HEK293 (cell line): Measurements from ENCODE around the gene TPM1.

Experiments used
- CTCF ChIA-PET: fragments of 350-600 bp; formaldehyde crosslinking; extraction: SDS; loops from one replicate; lab custom pipeline; 2021; ENCODE audit warnings: antibody characterized with exemption; lab: Yijun Ruan, JAX
- POLR2A ChIA-PET: fragments of 300-600 bp; formaldehyde crosslinking; extraction: SDS; loops from one replicate; lab custom pipeline; 2020; ENCODE audit warnings: antibody characterized with exemption, inconsistent platforms; lab: Yijun Ruan, JAX
- H3K27ac ChIP-seq: fragments of 200-500 bp; sonication (Bioruptor generic); 2 replicates; pipeline ENCODE4 v1.5.1; 2014; ENCODE audit warnings: low read depth, low read length, control low read depth, inconsistent platforms; ENCODE audit errors: extremely low read depth
- H3K36me3 ChIP-seq, 2 experiments: fragments of 200-500 bp in 1 of 2; sonication (Bioruptor generic) in 1 of 2; 1 replicate in 1 of 2; 2 replicates in 1 of 2; pipeline ENCODE4 v1.5.1; 2014 to 2017; ENCODE audit warnings: inconsistent platforms in 2 of 2, low read length in 2 of 2; ENCODE audit not compliant: control insufficient read depth in 2 of 2, insufficient read depth in 1 of 2
- H3K4me1 ChIP-seq: fragments of 200-500 bp; sonication (Bioruptor generic); 2 replicates; pipeline ENCODE4 v1.5.1; 2014; ENCODE audit warnings: mild to moderate bottlenecking, low read length, inconsistent platforms; ENCODE audit not compliant: control insufficient read depth, insufficient read depth
- H3K4me3 ChIP-seq: 2 replicates; pipeline ENCODE4 v1.5.1; 2011; ENCODE audit warnings: low read depth, mild to moderate bottlenecking, control low read depth, low read length, moderate library complexity
- H3K9me3 ChIP-seq: fragments of 200-500 bp; sonication (Bioruptor generic); 2 replicates; pipeline ENCODE4 v1.5.1; 2014; ENCODE audit warnings: low read depth, low read length, inconsistent platforms; ENCODE audit not compliant: control insufficient read depth, insufficient read depth
- OSR2 ChIP-seq: fragments of 450-650 bp; formaldehyde crosslinking; IDR thresholded peaks from 2 replicates; pipeline ENCODE4 v1.5.1; 2016; ENCODE audit warnings: missing biosample characterization, missing genetic modification characterization
- PRDM1 ChIP-seq: fragments of 450-650 bp; formaldehyde crosslinking; IDR thresholded peaks from 2 replicates; pipeline ENCODE4; 2016; ENCODE audit warnings: missing biosample characterization, missing genetic modification characterization
- RBAK ChIP-seq: fragments of 450-650 bp; formaldehyde crosslinking; IDR thresholded peaks from 2 replicates; pipeline ENCODE4 v1.5.1; 2016; ENCODE audit warnings: missing biosample characterization, missing genetic modification characterization
- ZBTB17 ChIP-seq: fragments of 450-650 bp; formaldehyde crosslinking; IDR thresholded peaks from 2 replicates; pipeline ENCODE4 v1.5.1; 2016; ENCODE audit warnings: missing biosample characterization, missing genetic modification characterization
- ZIC2 ChIP-seq: fragments of 450-650 bp; formaldehyde crosslinking; IDR thresholded peaks from 2 replicates; pipeline ENCODE4 v1.5.1; 2016; ENCODE audit warnings: missing biosample characterization, missing genetic modification characterization
- ZNF112 ChIP-seq: fragments of 450-650 bp; formaldehyde crosslinking; IDR thresholded peaks from 2 replicates; pipeline ENCODE4 v1.5.0; 2017; ENCODE audit warnings: missing biosample characterization, missing genetic modification characterization
- ZNF132 ChIP-seq: fragments of 450-650 bp; formaldehyde crosslinking; IDR thresholded peaks from 2 replicates; pipeline ENCODE4 v1.5.1; 2017; ENCODE audit warnings: missing biosample characterization, missing genetic modification characterization, borderline replicate concordance
- ZNF223 ChIP-seq: fragments of 450-650 bp; formaldehyde crosslinking; IDR thresholded peaks from 2 replicates; pipeline ENCODE4 v1.5.1; 2016; ENCODE audit warnings: missing biosample characterization, missing genetic modification characterization
- ZNF239 ChIP-seq: fragments of 450-650 bp; formaldehyde crosslinking; IDR thresholded peaks from 2 replicates; pipeline ENCODE4 v1.5.1; 2016; ENCODE audit warnings: missing biosample characterization, missing genetic modification characterization
- ZNF433 ChIP-seq: fragments of 450-650 bp; formaldehyde crosslinking; IDR thresholded peaks from 2 replicates; pipeline ENCODE4 v1.5.1; 2016; ENCODE audit warnings: missing biosample characterization, missing genetic modification characterization, low read depth
- ZNF558 ChIP-seq: fragments of 450-650 bp; formaldehyde crosslinking; IDR thresholded peaks from 2 replicates; pipeline ENCODE4 v1.5.1; 2016; ENCODE audit warnings: missing biosample characterization, missing genetic modification characterization
- ZNF600 ChIP-seq: fragments of 450-650 bp; formaldehyde crosslinking; IDR thresholded peaks from 2 replicates; pipeline ENCODE4 v1.5.1; 2016; ENCODE audit warnings: missing biosample characterization, missing genetic modification characterization
- ZNF623 ChIP-seq: fragments of 450-650 bp; formaldehyde crosslinking; IDR thresholded peaks from 2 replicates; pipeline ENCODE4 v1.5.1; 2016; ENCODE audit warnings: missing biosample characterization, missing genetic modification characterization
- ZNF654 ChIP-seq: fragments of 450-650 bp; formaldehyde crosslinking; IDR thresholded peaks from 2 replicates; pipeline ENCODE4 v1.5.1; 2016; ENCODE audit warnings: low read depth, missing biosample characterization, missing genetic modification characterization
- ZSCAN23 ChIP-seq: fragments of 450-650 bp; formaldehyde crosslinking; IDR thresholded peaks from 2 replicates; pipeline ENCODE4 v1.5.1; 2016; ENCODE audit warnings: missing biosample characterization, missing genetic modification characterization
- TF ChIP-seq, protein P1 (sequence below): fragments of 450-650 bp; formaldehyde crosslinking; IDR thresholded peaks from 2 replicates; pipeline ENCODE4 v1.5.1; 2016; ENCODE audit warnings: missing biosample characterization, missing genetic modification characterization
- TF ChIP-seq, protein P2 (sequence below): fragments of 450-650 bp; formaldehyde crosslinking; IDR thresholded peaks from 2 replicates; pipeline ENCODE4 v1.5.1; 2016; ENCODE audit warnings: missing biosample characterization, missing genetic modification characterization
- TF ChIP-seq, protein P3 (sequence below): fragments of 450-650 bp; formaldehyde crosslinking; IDR thresholded peaks from 2 replicates; pipeline ENCODE4 v1.5.1; 2016; ENCODE audit warnings: missing biosample characterization, missing genetic modification characterization

TPM1 gene

DNA sequence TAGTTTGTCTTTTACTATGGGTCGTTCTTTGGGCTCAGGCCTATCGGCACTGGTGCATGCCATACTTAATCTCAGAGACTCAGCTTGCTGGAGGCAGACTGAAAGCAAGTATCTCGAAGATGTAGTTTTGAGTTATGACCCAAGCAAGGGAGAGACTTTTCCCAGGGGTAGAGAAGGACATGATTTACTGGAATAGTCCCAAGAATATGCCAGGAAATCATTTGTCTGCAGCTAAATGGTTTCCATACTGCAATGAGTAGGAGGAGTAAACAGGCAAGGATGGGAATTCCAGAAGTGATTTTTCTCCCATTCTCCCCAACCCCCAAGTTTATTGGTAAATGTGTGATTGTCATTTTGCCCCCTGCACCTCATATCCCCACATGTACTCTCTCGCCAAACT is 43.7 kb downstream of the TPM1 start:
- Histone ChIP-seq H3K36me3 (no peaks in the 10 kb centered on the region), H3K9me3 (no peaks in the 10 kb centered on the region), H3K4me3 (no peak overlapping the region)
- ChIA-PET CTCF (interaction anchor here (0.6 to 1.0 kb wide), 3 partner anchors 14 to 238 kb away, joined by 3 to 5 read pairs (median 4); no protein-coding TSS in a partner anchor), POLR2A (no interaction called here)
- no peak for TF ChIP-seq ZNF558 (tag by site-specific recombination)
- TF ChIP-seq RBAK (tag by site-specific recombination): no peak
- TF ChIP-seq ZNF223 (tag by site-specific recombination): no peak
- TF ChIP-seq, protein P1, sequence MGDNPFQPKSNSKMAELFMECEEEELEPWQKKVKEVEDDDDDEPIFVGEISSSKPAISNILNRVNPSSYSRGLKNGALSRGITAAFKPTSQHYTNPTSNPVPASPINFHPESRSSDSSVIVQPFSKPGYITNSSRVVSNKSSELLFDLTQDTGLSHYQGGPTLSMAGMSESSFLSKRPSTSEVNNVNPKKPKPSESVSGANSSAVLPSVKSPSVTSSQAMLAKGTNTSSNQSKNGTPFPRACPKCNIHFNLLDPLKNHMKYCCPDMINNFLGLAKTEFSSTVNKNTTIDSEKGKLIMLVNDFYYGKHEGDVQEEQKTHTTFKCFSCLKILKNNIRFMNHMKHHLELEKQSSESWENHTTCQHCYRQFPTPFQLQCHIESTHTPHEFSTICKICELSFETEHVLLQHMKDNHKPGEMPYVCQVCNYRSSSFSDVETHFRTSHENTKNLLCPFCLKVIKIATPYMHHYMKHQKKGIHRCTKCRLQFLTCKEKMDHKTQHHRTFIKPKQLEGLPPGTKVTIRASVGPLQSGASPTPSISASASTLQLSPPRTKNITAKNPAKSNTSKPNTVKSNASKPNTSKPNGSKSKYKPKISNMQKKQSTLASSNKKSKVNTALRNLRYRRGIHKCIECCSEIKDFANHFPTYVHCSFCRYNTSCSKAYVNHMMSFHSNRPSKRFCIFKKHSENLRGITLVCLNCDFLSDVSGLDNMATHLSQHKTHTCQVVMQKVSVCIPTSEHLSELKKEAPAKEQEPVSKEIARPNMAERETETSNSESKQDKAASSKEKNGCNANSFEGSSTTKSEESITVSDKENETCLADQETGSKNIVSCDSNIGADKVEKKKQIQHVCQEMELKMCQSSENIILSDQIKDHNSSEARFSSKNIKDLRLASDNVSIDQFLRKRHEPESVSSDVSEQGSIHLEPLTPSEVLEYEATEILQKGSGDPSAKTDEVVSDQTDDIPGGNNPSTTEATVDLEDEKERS (tag by site-specific recombination): no peak
- no peak for TF ChIP-seq ZSCAN23
- TF ChIP-seq ZNF132: no peak
- no peak for TF ChIP-seq ZNF623 (tag by site-specific recombination)
- TF ChIP-seq ZNF433 (tag by site-specific recombination): no peak
- no peak for TF ChIP-seq ZNF239 (tag by site-specific recombination)
- TF ChIP-seq, all 188 proteins: peak for 0
- H3K4me1 ChIP-seq: no peaks in the 10 kb centered on the region
- H3K27ac ChIP-seq: no peak overlapping the region

DNA sequence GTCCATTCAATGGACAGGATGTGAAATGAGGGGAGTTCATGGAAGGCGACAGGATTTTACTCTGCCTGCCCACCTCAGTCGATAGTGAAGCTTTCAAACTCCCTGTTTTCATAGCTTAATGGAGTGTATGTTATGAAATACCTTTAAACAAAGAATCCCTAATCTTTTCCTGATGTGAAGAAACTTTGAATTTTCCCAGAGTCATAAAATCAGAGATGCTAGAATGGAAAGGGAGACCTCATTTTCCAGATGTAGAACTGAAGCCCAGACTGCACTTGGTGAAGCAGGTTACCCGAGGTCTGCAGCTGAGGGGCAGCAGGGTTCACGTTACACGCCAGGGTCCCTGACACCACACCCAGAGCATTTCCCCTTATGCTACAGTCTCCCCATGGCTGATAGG is 44.4 kb downstream of the TPM1 start:
- Histone ChIP-seq H3K9me3 (no peaks in the 10 kb centered on the region), H3K36me3 (no peaks in the 10 kb centered on the region), H3K4me3 (no peak overlapping the region), H3K27ac (no peak overlapping the region), H3K4me1 (no peaks in the 10 kb centered on the region)
- POLR2A ChIA-PET: interaction anchor here (1.7 kb wide), 1 partner anchor 39 kb away, joined by 8 read pairs; no protein-coding TSS in a partner anchor
- TF ChIP-seq, protein P2, sequence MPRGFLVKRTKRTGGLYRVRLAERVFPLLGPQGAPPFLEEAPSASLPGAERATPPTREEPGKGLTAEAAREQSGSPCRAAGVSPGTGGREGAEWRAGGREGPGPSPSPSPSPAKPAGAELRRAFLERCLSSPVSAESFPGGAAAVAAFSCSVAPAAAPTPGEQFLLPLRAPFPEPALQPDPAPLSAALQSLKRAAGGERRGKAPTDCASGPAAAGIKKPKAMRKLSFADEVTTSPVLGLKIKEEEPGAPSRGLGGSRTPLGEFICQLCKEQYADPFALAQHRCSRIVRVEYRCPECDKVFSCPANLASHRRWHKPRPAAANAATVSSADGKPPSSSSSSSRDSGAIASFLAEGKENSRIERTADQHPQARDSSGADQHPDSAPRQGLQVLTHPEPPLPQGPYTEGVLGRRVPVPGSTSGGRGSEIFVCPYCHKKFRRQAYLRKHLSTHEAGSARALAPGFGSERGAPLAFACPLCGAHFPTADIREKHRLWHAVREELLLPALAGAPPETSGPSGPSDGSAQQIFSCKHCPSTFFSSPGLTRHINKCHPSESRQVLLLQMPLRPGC: no peak
- TF ChIP-seq, protein P3, sequence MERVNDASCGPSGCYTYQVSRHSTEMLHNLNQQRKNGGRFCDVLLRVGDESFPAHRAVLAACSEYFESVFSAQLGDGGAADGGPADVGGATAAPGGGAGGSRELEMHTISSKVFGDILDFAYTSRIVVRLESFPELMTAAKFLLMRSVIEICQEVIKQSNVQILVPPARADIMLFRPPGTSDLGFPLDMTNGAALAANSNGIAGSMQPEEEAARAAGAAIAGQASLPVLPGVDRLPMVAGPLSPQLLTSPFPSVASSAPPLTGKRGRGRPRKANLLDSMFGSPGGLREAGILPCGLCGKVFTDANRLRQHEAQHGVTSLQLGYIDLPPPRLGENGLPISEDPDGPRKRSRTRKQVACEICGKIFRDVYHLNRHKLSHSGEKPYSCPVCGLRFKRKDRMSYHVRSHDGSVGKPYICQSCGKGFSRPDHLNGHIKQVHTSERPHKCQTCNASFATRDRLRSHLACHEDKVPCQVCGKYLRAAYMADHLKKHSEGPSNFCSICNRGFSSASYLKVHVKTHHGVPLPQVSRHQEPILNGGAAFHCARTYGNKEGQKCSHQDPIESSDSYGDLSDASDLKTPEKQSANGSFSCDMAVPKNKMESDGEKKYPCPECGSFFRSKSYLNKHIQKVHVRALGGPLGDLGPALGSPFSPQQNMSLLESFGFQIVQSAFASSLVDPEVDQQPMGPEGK (tag by site-specific recombination): no peak
- no peak for TF ChIP-seq PRDM1 (tag by site-specific recombination)
- TF ChIP-seq ZNF600: no peak
- TF ChIP-seq ZNF654: no peak
- CTCF ChIA-PET: interaction anchor here (0.6 to 1.6 kb wide), 3 partner anchors 12 to 39 kb away, joined by 3 to 4 read pairs (median 3); no protein-coding TSS in a partner anchor

DNA sequence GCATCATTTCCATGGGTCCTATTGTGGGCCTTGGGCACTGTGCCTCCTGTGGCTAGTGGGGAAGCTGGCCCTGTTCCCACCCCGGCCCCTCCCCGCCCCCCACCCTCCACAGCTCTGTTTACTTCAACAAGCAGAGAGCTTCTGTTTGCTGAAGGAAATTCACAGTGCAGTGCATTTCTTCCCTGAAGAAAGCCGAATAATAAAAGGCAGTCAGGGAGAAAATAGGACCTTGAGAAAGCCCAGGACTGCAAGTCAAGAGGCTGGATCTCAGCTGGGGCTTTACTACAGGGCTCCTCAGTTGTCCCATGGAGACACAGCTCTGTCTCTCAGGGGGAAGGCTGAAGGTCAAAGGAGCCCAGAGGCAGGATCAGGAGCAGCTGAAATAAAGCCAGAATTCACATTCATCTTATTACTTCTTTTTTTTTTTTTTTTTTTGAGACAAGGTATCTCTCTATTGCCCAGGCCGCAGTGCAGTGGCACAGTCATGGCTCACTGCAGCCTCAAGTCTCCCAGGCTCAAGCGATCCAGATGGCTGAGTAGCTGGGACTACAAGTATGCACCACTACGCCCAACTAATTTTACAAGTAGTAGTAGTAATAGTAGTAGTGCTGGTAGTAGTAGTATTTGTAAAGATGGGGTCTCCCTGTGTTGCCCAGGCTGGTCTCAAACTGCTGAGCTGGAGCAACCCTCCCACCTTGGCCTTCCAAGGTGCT is 46.1 kb downstream of the TPM1 start:
- no peaks in the 10 kb centered on the region for H3K4me1 ChIP-seq
- ChIA-PET POLR2A (interaction anchor here (0.8 to 1.7 kb wide), 5 partner anchors 29 to 41 kb away, joined by 3 to 8 read pairs (median 3); no protein-coding TSS in a partner anchor), CTCF (interaction anchor here (0.6 to 2.0 kb wide), 4 partner anchors 14 to 238 kb away, joined by 3 to 11 read pairs (median 4); no protein-coding TSS in a partner anchor)
- H3K9me3 ChIP-seq: no peaks in the 10 kb centered on the region
- H3K4me3 ChIP-seq: no peak overlapping the region
- H3K27ac ChIP-seq: no peak overlapping the region
- TF ChIP-seq ZIC2 (tag by site-specific recombination): 0 out of 2 replicates have a peak, but pooled peaks have one; percentile 28
- TF ChIP-seq ZNF239 (tag by site-specific recombination): no peak
- TF ChIP-seq ZNF112: no peak
- no peak for TF ChIP-seq ZBTB17
- no peak for TF ChIP-seq OSR2 (tag by site-specific recombination)
- no peaks in the 10 kb centered on the region for H3K36me3 ChIP-seq
